Uterus (tissue), 2 donors: ENCODE data around the gene IGF2R.

Experiments used
- CTCF ChIP-seq, 4 experiments: fragments of 200-600 bp in 2 of 4; fragments of 450-650 bp in 2 of 4; sonication (generic) in 2 of 4; IDR thresholded peaks; one replicate each; pipeline ENCODE4 v1.5.1; 2016 to 2019; ENCODE audit warnings: antibody characterized with exemption in 4 of 4, mild to moderate bottlenecking in 2 of 4, moderate library complexity in 1 of 4
- POLR2A ChIP-seq, 2 donors: fragments of 450-650 bp; IDR thresholded peaks; one replicate each; pipeline ENCODE4 v1.6.1; 2016; ENCODE audit warnings: antibody characterized with exemption in 2 of 2, mild to moderate bottlenecking in 1 of 2, moderate library complexity in 1 of 2

GRCh38 chr6:160022101-160022500 is 53.2 kb downstream of the IGF2R start:
- TF ChIP-seq CTCF (IDR thresholded peaks at IDR 0.05) = no peak
- TF ChIP-seq POLR2A (IDR thresholded peaks at IDR 0.05) = no peak
